GM23338 (cell line): Measurements from ENCODE around the gene TAS2R30. TPM values are rescaled to one million over a fixed set of nuclear protein-coding genes. Genes with fewer than 3 reads are reported as not detected.
A peak's percentile ranks its signal among the peaks of the same experiment; 100 is the strongest.

Source experiments
- ATAC-seq: fragments of 200-7000 bp; cut with Tn5 transposase; 3 replicates; pipeline ENCODE4 v1.9.1; 2020
- DNase-seq: peaks from one replicate; pipeline ENCODE4 v3.0.0-alpha.2; 2015; ENCODE audit warnings: low spot score
- H2AFZ ChIP-seq: fragments of 200-600 bp; sonication (generic); 2 replicates; pipeline ENCODE4 v1.8.0; 2016; ENCODE audit warnings: antibody characterized with exemption, mild to moderate bottlenecking, moderate library complexity
- H3F3A ChIP-seq: fragments of 200-600 bp; sonication (generic); replicated peaks from 2 replicates; pipeline ENCODE4 v1.8.0; 2017; ENCODE audit warnings: antibody characterized with exemption, mixed run types, low read depth
- H3K27ac ChIP-seq: fragments of 200-600 bp; sonication (generic); 2 replicates; pipeline ENCODE4 v1.6.1; 2016; ENCODE audit warnings: low read depth
- H3K27me3 ChIP-seq: fragments of 200-600 bp; sonication (generic); 2 replicates; pipeline ENCODE4 v1.8.0; 2016; ENCODE audit warnings: mild to moderate bottlenecking, mixed run types, moderate library complexity; ENCODE audit not compliant: insufficient read depth
- H3K36me3 ChIP-seq: fragments of 200-600 bp; sonication (generic); 2 replicates; pipeline ENCODE4 v1.8.0; 2016; ENCODE audit warnings: mild to moderate bottlenecking; ENCODE audit not compliant: insufficient read depth
- H3K4me1 ChIP-seq: fragments of 200-600 bp; sonication (generic); 2 replicates; pipeline ENCODE4 v1.8.0; 2016; ENCODE audit warnings: mild to moderate bottlenecking, moderate library complexity; ENCODE audit not compliant: insufficient read depth
- H3K4me2 ChIP-seq: fragments of 200-600 bp; sonication (generic); 2 replicates; pipeline ENCODE4 v1.7.1; 2017; ENCODE audit warnings: mixed run types
- H3K4me3 ChIP-seq: fragments of 200-600 bp; sonication (generic); 2 replicates; pipeline ENCODE4 v1.6.1; 2016; ENCODE audit warnings: mixed run types
- H3K79me2 ChIP-seq: fragments of 200-600 bp; sonication (generic); replicated peaks from 2 replicates; pipeline ENCODE4 v1.8.0; 2017; ENCODE audit warnings: mild to moderate bottlenecking; ENCODE audit not compliant: insufficient read depth
- H3K9me2 ChIP-seq: fragments of 200-600 bp; sonication (generic); 2 replicates; pipeline ENCODE4 v1.8.0; 2017; ENCODE audit not compliant: insufficient read depth
- H4K20me1 ChIP-seq: fragments of 200-600 bp; sonication (generic); replicated peaks from 2 replicates; pipeline ENCODE4 v1.8.0; 2017; ENCODE audit warnings: mild to moderate bottlenecking; ENCODE audit not compliant: insufficient read depth
- H3K27ac Mint-ChIP-seq: 2 replicates; pipeline ENCODE4 v1.8.0; 2020; ENCODE audit warnings: inconsistent platforms, mild to moderate bottlenecking, moderate library complexity, mixed read lengths
- H3K27me3 Mint-ChIP-seq: 3 replicates; pipeline ENCODE4 v1.8.0; 2022; ENCODE audit warnings: low read depth, mild to moderate bottlenecking, moderate library complexity, mixed read lengths, inconsistent platforms; ENCODE audit not compliant: insufficient read depth, poor library complexity
- H3K36me3 Mint-ChIP-seq: 3 replicates; pipeline ENCODE4 v1.8.0; 2021; ENCODE audit warnings: low read depth, mild to moderate bottlenecking, inconsistent platforms, moderate library complexity, mixed read lengths
- H3K4me1 Mint-ChIP-seq: 3 replicates; pipeline ENCODE4 v1.8.0; 2020; ENCODE audit warnings: mild to moderate bottlenecking, inconsistent platforms, mixed read lengths
- H3K4me3 Mint-ChIP-seq: 3 replicates; pipeline ENCODE4 v1.8.0; 2021; ENCODE audit warnings: moderate library complexity, mild to moderate bottlenecking, inconsistent platforms, mixed read lengths
- H3K9me3 Mint-ChIP-seq: 3 replicates; pipeline ENCODE4 v1.8.0; 2020; ENCODE audit warnings: moderate library complexity, mild to moderate bottlenecking, inconsistent platforms, mixed read lengths
- CREB1 ChIP-seq: fragments of 250-450 bp; sonication (Bioruptor Pico); IDR thresholded peaks from 2 replicates; pipeline ENCODE4 v1.5.0; 2020; ENCODE audit warnings: low read depth, mild to moderate bottlenecking, moderate library complexity
- EZH2 ChIP-seq: fragments of 200-600 bp; sonication (generic); IDR thresholded peaks from one replicate; pipeline ENCODE4 v1.8.0; 2017; ENCODE audit warnings: antibody characterized with exemption, mild to moderate bottlenecking, low read depth; ENCODE audit not compliant: unreplicated experiment
- EZH2phosphoT487 ChIP-seq: fragments of 200-600 bp; sonication (generic); IDR thresholded peaks from one replicate; pipeline ENCODE4 v1.8.1; 2018; ENCODE audit warnings: antibody characterized with exemption; ENCODE audit not compliant: unreplicated experiment
- JUNB ChIP-seq: IDR thresholded peaks from one replicate; pipeline ENCODE4 v1.6.1; 2016; ENCODE audit warnings: antibody characterized with exemption; ENCODE audit not compliant: unreplicated experiment
- STAT1 ChIP-seq: IDR thresholded peaks from one replicate; pipeline ENCODE4 v1.6.1; 2016; ENCODE audit warnings: antibody characterized with exemption; ENCODE audit not compliant: unreplicated experiment
- ZNF114 ChIP-seq: fragments of 250-450 bp; sonication (Bioruptor Pico); IDR thresholded peaks from 2 replicates; pipeline ENCODE4 v1.5.0; 2020; ENCODE audit warnings: mild to moderate bottlenecking, moderate library complexity
- polyA plus RNA-seq: library from polyadenylated mRNA; unstranded; fragments of >200 nt; fragmentation: Nextera tagmentation; extraction: Ambion mirVana; gene quantifications from 2 replicates; pipeline ENCODE4 v1.2.1, GENCODE V29; 2016
- total RNA-seq: library from RNA; depleted of rRNA; stranded (reverse); fragments of >200 nt; shearing (Covaris generic); gene quantifications from 2 replicates; pipeline ENCODE4 v1.2.3, GENCODE V29; 2014
- TF ChIP-seq, protein P1 (sequence below): IDR thresholded peaks from 2 replicates; pipeline ENCODE4 v1.6.1; 2016; ENCODE audit warnings: antibody characterized with exemption
- TF ChIP-seq, protein P2 (sequence below), 2 experiments: fragments of 200-600 bp in 1 of 2; sonication (generic) in 1 of 2; conservative IDR thresholded peaks; 2 replicates each; pipeline versions ENCODE4 v1.5.1 to v1.6.1; 2016 to 2017; ENCODE audit warnings: antibody characterized with exemption in 2 of 2, low read depth in 2 of 2, mild to moderate bottlenecking in 2 of 2, moderate library complexity in 1 of 2
- TF ChIP-seq, protein P3 (sequence below): IDR thresholded peaks from one replicate; pipeline ENCODE4 v1.6.1; 2018; ENCODE audit warnings: antibody characterized with exemption; ENCODE audit not compliant: unreplicated experiment
- TF ChIP-seq, protein P4 (sequence below): fragments of 250-450 bp; sonication (Bioruptor Pico); IDR thresholded peaks from 2 replicates; pipeline ENCODE4 v1.5.0; 2020; ENCODE audit warnings: mild to moderate bottlenecking, moderate library complexity

The TAS2R30 gene
- total and polyA plus RNA-seq, 2 experiments from 2014 or later = 0.39 to 13.7 TPM

DNA sequence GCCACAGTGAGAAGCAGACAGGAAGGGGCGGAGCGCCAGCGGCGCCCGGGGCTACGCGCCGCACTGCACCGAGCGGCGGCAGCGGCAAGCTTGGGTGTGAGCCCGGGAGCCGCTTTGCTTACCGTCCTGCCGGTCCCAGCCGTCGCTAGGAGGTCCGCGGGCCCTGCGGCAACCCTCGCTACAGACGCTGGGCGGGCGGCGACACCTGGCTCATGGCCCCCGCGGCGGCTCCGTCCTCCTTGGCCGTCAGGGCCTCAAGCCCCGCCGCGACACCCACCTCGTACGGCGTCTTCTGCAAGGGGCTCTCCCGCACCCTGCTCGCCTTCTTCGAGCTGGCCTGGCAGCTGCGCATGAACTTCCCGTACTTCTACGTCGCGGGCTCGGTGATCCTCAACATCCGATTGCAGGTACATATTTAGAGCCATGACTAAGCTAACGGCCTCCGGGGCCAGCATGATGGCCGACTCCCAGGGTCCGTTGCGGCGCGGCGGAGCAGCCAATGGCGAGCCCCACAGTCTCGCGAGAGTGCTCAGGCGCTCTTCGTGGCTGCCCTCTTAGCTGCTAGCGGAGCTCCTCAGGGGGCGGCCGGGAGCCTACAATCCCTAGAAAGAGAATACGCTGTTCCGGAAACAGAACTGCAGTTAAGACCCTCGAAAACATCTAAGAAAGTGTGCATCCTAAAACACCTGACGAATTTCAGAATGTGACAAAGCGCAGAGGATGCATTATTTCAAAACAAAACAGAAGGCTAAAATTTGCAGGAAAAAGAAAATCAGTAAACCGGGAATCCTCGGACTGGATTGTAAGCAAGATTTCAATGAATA lies 36.9 kb upstream of the TAS2R30 start, which contains the start of gene SMIM10L1 (continued):
- TF ChIP-seq, protein P1, sequence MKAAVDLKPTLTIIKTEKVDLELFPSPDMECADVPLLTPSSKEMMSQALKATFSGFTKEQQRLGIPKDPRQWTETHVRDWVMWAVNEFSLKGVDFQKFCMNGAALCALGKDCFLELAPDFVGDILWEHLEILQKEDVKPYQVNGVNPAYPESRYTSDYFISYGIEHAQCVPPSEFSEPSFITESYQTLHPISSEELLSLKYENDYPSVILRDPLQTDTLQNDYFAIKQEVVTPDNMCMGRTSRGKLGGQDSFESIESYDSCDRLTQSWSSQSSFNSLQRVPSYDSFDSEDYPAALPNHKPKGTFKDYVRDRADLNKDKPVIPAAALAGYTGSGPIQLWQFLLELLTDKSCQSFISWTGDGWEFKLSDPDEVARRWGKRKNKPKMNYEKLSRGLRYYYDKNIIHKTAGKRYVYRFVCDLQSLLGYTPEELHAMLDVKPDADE = peak; percentile 33; the same call in 1 of the 2 replicates
- no peak for TF ChIP-seq CREB1 (CRISPR knock-in tag)
- TF ChIP-seq JUNB = no peak
- no peak for TF ChIP-seq STAT1
- TF ChIP-seq, protein P2, sequence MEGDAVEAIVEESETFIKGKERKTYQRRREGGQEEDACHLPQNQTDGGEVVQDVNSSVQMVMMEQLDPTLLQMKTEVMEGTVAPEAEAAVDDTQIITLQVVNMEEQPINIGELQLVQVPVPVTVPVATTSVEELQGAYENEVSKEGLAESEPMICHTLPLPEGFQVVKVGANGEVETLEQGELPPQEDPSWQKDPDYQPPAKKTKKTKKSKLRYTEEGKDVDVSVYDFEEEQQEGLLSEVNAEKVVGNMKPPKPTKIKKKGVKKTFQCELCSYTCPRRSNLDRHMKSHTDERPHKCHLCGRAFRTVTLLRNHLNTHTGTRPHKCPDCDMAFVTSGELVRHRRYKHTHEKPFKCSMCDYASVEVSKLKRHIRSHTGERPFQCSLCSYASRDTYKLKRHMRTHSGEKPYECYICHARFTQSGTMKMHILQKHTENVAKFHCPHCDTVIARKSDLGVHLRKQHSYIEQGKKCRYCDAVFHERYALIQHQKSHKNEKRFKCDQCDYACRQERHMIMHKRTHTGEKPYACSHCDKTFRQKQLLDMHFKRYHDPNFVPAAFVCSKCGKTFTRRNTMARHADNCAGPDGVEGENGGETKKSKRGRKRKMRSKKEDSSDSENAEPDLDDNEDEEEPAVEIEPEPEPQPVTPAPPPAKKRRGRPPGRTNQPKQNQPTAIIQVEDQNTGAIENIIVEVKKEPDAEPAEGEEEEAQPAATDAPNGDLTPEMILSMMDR (conservative IDR thresholded peaks at IDR 0.05; ENCODE audit: low read depth in 2 of 2) = no peak
- TF ChIP-seq, protein P3, sequence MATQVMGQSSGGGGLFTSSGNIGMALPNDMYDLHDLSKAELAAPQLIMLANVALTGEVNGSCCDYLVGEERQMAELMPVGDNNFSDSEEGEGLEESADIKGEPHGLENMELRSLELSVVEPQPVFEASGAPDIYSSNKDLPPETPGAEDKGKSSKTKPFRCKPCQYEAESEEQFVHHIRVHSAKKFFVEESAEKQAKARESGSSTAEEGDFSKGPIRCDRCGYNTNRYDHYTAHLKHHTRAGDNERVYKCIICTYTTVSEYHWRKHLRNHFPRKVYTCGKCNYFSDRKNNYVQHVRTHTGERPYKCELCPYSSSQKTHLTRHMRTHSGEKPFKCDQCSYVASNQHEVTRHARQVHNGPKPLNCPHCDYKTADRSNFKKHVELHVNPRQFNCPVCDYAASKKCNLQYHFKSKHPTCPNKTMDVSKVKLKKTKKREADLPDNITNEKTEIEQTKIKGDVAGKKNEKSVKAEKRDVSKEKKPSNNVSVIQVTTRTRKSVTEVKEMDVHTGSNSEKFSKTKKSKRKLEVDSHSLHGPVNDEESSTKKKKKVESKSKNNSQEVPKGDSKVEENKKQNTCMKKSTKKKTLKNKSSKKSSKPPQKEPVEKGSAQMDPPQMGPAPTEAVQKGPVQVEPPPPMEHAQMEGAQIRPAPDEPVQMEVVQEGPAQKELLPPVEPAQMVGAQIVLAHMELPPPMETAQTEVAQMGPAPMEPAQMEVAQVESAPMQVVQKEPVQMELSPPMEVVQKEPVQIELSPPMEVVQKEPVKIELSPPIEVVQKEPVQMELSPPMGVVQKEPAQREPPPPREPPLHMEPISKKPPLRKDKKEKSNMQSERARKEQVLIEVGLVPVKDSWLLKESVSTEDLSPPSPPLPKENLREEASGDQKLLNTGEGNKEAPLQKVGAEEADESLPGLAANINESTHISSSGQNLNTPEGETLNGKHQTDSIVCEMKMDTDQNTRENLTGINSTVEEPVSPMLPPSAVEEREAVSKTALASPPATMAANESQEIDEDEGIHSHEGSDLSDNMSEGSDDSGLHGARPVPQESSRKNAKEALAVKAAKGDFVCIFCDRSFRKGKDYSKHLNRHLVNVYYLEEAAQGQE = no peak
- TF ChIP-seq EZH2 = no peak
- TF ChIP-seq EZH2phosphoT487 = no peak

DNA sequence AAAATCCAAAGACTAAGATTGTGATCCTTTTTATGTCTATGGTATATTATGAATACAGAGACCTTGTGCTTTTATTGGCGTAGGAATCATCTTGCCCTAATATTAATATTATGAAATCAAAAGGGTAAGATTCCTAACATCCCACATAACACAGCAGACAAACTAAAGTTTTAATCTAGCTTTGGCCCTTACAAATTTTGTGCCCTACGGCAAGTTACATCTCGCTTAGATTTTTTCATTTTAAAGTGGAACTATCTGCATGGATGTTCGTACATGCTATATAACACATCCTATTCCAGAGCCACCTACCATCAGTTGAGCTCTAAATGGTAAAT lies 36.3 kb upstream of the TAS2R30 start:
- peaks cover 12% of the 10 kb centered on the region for H4K20me1 ChIP-seq
- Mint-ChIP-seq H3K27me3 (peaks cover 6% of the 10 kb centered on the region), H3K27ac (peak overlapping the region; percentile 76), H3K4me3 (peak overlapping the region; percentile 99), H3K36me3 (peaks cover 26% of the 10 kb centered on the region), H3K9me3 (no peaks in the 10 kb centered on the region), H3K4me1 (peaks cover 42% of the 10 kb centered on the region)
- H3K36me3 ChIP-seq = 0 out of 2 replicates have a peak, but pooled peaks cover 4% of the 10 kb centered on the region
- H3K4me3 ChIP-seq = peak overlapping the region; percentile 61
- 0 out of 2 replicates have a peak overlapping the region, but pooled peaks have one; percentile 3 for H2AFZ ChIP-seq
- ATAC-seq (no peak), DNase-seq (no peak)
- H3K27ac ChIP-seq = peak overlapping the region; percentile 96
- peaks cover 16% of the 10 kb centered on the region for H3K4me1 ChIP-seq
- H3F3A ChIP-seq = no peaks in the 10 kb centered on the region
- TF ChIP-seq, protein P4, sequence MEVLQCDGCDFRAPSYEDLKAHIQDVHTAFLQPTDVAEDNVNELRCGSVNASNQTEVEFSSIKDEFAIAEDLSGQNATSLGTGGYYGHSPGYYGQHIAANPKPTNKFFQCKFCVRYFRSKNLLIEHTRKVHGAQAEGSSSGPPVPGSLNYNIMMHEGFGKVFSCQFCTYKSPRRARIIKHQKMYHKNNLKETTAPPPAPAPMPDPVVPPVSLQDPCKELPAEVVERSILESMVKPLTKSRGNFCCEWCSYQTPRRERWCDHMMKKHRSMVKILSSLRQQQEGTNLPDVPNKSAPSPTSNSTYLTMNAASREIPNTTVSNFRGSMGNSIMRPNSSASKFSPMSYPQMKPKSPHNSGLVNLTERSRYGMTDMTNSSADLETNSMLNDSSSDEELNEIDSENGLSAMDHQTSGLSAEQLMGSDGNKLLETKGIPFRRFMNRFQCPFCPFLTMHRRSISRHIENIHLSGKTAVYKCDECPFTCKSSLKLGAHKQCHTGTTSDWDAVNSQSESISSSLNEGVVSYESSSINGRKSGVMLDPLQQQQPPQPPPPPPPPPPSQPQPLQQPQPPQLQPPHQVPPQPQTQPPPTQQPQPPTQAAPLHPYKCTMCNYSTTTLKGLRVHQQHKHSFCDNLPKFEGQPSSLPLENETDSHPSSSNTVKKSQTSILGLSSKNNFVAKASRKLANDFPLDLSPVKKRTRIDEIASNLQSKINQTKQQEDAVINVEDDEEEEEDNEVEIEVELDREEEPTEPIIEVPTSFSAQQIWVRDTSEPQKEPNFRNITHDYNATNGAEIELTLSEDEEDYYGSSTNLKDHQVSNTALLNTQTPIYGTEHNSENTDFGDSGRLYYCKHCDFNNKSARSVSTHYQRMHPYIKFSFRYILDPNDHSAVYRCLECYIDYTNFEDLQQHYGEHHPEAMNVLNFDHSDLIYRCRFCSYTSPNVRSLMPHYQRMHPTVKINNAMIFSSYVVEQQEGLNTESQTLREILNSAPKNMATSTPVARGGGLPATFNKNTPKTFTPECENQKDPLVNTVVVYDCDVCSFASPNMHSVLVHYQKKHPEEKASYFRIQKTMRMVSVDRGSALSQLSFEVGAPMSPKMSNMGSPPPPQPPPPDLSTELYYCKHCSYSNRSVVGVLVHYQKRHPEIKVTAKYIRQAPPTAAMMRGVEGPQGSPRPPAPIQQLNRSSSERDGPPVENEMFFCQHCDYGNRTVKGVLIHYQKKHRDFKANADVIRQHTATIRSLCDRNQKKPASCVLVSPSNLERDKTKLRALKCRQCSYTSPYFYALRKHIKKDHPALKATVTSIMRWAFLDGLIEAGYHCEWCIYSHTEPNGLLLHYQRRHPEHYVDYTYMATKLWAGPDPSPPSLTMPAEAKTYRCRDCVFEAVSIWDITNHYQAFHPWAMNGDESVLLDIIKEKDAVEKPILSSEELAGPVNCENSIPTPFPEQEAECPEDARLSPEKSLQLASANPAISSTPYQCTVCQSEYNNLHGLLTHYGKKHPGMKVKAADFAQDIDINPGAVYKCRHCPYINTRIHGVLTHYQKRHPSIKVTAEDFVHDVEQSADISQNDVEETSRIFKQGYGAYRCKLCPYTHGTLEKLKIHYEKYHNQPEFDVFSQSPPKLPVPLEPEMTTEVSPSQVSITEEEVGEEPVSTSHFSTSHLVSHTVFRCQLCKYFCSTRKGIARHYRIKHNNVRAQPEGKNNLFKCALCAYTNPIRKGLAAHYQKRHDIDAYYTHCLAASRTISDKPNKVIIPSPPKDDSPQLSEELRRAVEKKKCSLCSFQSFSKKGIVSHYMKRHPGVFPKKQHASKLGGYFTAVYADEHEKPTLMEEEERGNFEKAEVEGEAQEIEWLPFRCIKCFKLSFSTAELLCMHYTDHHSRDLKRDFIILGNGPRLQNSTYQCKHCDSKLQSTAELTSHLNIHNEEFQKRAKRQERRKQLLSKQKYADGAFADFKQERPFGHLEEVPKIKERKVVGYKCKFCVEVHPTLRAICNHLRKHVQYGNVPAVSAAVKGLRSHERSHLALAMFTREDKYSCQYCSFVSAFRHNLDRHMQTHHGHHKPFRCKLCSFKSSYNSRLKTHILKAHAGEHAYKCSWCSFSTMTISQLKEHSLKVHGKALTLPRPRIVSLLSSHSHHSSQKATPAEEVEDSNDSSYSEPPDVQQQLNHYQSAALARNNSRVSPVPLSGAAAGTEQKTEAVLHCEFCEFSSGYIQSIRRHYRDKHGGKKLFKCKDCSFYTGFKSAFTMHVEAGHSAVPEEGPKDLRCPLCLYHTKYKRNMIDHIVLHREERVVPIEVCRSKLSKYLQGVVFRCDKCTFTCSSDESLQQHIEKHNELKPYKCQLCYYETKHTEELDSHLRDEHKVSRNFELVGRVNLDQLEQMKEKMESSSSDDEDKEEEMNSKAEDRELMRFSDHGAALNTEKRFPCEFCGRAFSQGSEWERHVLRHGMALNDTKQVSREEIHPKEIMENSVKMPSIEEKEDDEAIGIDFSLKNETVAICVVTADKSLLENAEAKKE (CRISPR knock-in tag) = no peak
- TF ChIP-seq ZNF114 = no peak
- no peaks in the 10 kb centered on the region for H3K27me3 ChIP-seq
- no peaks in the 10 kb centered on the region for H3K9me2 ChIP-seq
- peak overlapping the region; percentile 76 for H3K4me2 ChIP-seq
- peaks cover 83% of the 10 kb centered on the region for H3K79me2 ChIP-seq
